Mesendoderm (in vitro differentiated cells): Measurements from ENCODE around the gene SLC13A3.

Experiments
- DNase-seq: peaks from one replicate; pipeline ENCODE4 v3.0.0; 2013
- H2AK5ac ChIP-seq: 2 replicates; pipeline ENCODE4 v1.6.1; 2013; ENCODE audit warnings: low read length, inconsistent platforms
- H2BK120ac ChIP-seq: 2 replicates; pipeline ENCODE4 v1.6.1; 2013; ENCODE audit warnings: low read depth, mild to moderate bottlenecking, low read length, moderate library complexity, mixed read lengths
- H2BK15ac ChIP-seq: replicated peaks from 2 replicates; pipeline ENCODE4 v1.6.1; 2013; ENCODE audit warnings: low read depth, mild to moderate bottlenecking, moderate library complexity
- H2BK5ac ChIP-seq: 2 replicates; pipeline ENCODE4 v1.6.1; 2013; ENCODE audit warnings: low read length, inconsistent platforms
- H3K18ac ChIP-seq: 2 replicates; pipeline ENCODE4 v1.6.1; 2013; ENCODE audit warnings: mild to moderate bottlenecking, low read length, mixed read lengths
- H3K23ac ChIP-seq: one replicate; pipeline ENCODE4 v1.6.1; 2013; ENCODE audit warnings: low read length
- H3K27ac ChIP-seq: 2 replicates; pipeline ENCODE4 v1.5.1; 2013; ENCODE audit warnings: low read depth, mild to moderate bottlenecking, inconsistent platforms, low read length, moderate library complexity
- H3K27me3 ChIP-seq: 2 replicates; pipeline ENCODE4 v1.6.1; 2013; ENCODE audit warnings: low read length, control low read depth, mild to moderate bottlenecking, inconsistent platforms; ENCODE audit not compliant: insufficient read depth, poor library complexity
- H3K36me3 ChIP-seq: 2 replicates; pipeline ENCODE4 v1.6.1; 2013; ENCODE audit warnings: low read length, inconsistent platforms; ENCODE audit not compliant: control insufficient read depth, insufficient read depth
- H3K4ac ChIP-seq: one replicate; pipeline ENCODE4 v1.6.1; 2013; ENCODE audit warnings: low read depth, mild to moderate bottlenecking, low read length, moderate library complexity
- H3K4me1 ChIP-seq: 2 replicates; pipeline ENCODE4 v1.6.1; 2013; ENCODE audit warnings: low read depth, low read length, inconsistent platforms; ENCODE audit not compliant: control insufficient read depth
- H3K4me2 ChIP-seq: 2 replicates; pipeline ENCODE4 v1.6.1; 2013; ENCODE audit warnings: low read length
- H3K4me3 ChIP-seq: 2 replicates; pipeline ENCODE4 v1.5.1; 2013; ENCODE audit warnings: mild to moderate bottlenecking, low read length
- H3K56ac ChIP-seq: one replicate; pipeline ENCODE4 v1.6.1; 2013; ENCODE audit warnings: low read length
- H3K79me1 ChIP-seq: 2 replicates; pipeline ENCODE4 v1.6.1; 2013; ENCODE audit warnings: low read length, inconsistent platforms
- H3K79me2 ChIP-seq: 2 replicates; pipeline ENCODE4 v1.6.1; 2013; ENCODE audit warnings: mild to moderate bottlenecking, low read length; ENCODE audit not compliant: control insufficient read depth, insufficient read depth
- H3K9ac ChIP-seq: 2 replicates; pipeline ENCODE4 v1.6.1; 2013; ENCODE audit warnings: low read length, inconsistent platforms
- H4K5ac ChIP-seq: one replicate; pipeline ENCODE4 v1.6.1; 2013; ENCODE audit warnings: low read length
- H4K8ac ChIP-seq: one replicate; pipeline ENCODE4 v1.6.1; 2013; ENCODE audit warnings: low read depth, mild to moderate bottlenecking, control low read depth, low read length, moderate library complexity
- whole genome bisulfite sequencing: extraction: QIAGEN DNeasy Blood & Tissue Kit; methylation state at CpG from one replicate; pipeline ENCODE4 v1.1.7; 2013; ENCODE audit warnings: low lambda C conversion rate, missing lambda C conversion rate; ENCODE audit not compliant: insufficient coverage; ENCODE audit errors: extremely low coverage; 5-methylcytosine and 5-hydroxymethylcytosine counted together

SLC13A3 gene

GRCh38 chr20:46595933-46596332 lies 55.3 kb downstream of the SLC13A3 start:
- H2BK5ac ChIP-seq = no peak overlapping the region
- no peak for DNase-seq
- no peak overlapping the region for H3K27ac ChIP-seq
- H3K79me2 ChIP-seq = no peaks in the 10 kb centered on the region
- H3K56ac ChIP-seq = no peak overlapping the region
- H2AK5ac ChIP-seq = no peak overlapping the region
- no peak overlapping the region for H2BK120ac ChIP-seq
- no peak overlapping the region for H4K8ac ChIP-seq
- no peak overlapping the region for H3K4me2 ChIP-seq
- no peak overlapping the region for H3K4me3 ChIP-seq
- H4K5ac ChIP-seq = no peak overlapping the region
- H3K23ac ChIP-seq = no peak overlapping the region
- no peak overlapping the region for H3K9ac ChIP-seq
- H3K4me1 ChIP-seq = no peaks in the 10 kb centered on the region
- H2BK15ac ChIP-seq = no peak overlapping the region
- no peaks in the 10 kb centered on the region for H3K79me1 ChIP-seq
- no peak overlapping the region for H3K18ac ChIP-seq
- H3K27me3 ChIP-seq = no peaks in the 10 kb centered on the region
- H3K4ac ChIP-seq = no peak overlapping the region
- H3K36me3 ChIP-seq = no peaks in the 10 kb centered on the region
- WGBS = no CpG with 5 or more reads among the region's 8 CpGs

GRCh38 chr20:46594725-46595124 lies 56.5 kb downstream of the SLC13A3 start:
- Histone ChIP-seq H3K27me3 (no peaks in the 10 kb centered on the region), H3K4me1 (no peaks in the 10 kb centered on the region), H2BK5ac (no peak overlapping the region), H3K36me3 (no peaks in the 10 kb centered on the region), H3K4me3 (no peak overlapping the region), H3K27ac (no peak overlapping the region), H3K23ac (no peak overlapping the region), H3K79me1 (no peaks in the 10 kb centered on the region), H4K8ac (no peak overlapping the region), H3K79me2 (no peaks in the 10 kb centered on the region), H3K4ac (no peak overlapping the region), H3K18ac (no peak overlapping the region), H3K4me2 (no peak overlapping the region), H3K9ac (no peak overlapping the region), H3K56ac (no peak overlapping the region), H2BK120ac (no peak overlapping the region), H2BK15ac (no peak overlapping the region), H2AK5ac (no peak overlapping the region), H4K5ac (no peak overlapping the region)
- WGBS = no CpG with 5 or more reads among the region's 2 CpGs
- DNase-seq = no peak

- Histone ChIP-seq H2AK5ac (no peak overlapping the region), H3K4me3 (no peak overlapping the region), H3K4me1 (no peaks in the 10 kb centered on the region), H3K27me3 (no peaks in the 10 kb centered on the region), H4K8ac (no peak overlapping the region), H4K5ac (no peak overlapping the region), H3K56ac (no peak overlapping the region), H3K18ac (no peak overlapping the region), H3K9ac (no peak overlapping the region), H2BK120ac (no peak overlapping the region), H2BK5ac (no peak overlapping the region), H3K27ac (no peak overlapping the region), H2BK15ac (no peak overlapping the region), H3K79me2 (no peaks in the 10 kb centered on the region), H3K79me1 (no peaks in the 10 kb centered on the region), H3K4me2 (no peak overlapping the region), H3K36me3 (no peaks in the 10 kb centered on the region), H3K4ac (no peak overlapping the region), H3K23ac (no peak overlapping the region)
- no CpG with 5 or more reads among the region's 4 CpGs for WGBS
- peak; percentile 37 for DNase-seq
Measured at GRCh38 chr20:46592580-46593362, 58.5 kb downstream of the SLC13A3 start.

- H3K18ac ChIP-seq = no peak overlapping the region
- no peak overlapping the region for H2BK15ac ChIP-seq
- no peak overlapping the region for H3K4me2 ChIP-seq
- H3K4ac ChIP-seq = no peak overlapping the region
- H4K5ac ChIP-seq = no peak overlapping the region
- H3K4me3 ChIP-seq = no peak overlapping the region
- H4K8ac ChIP-seq = no peak overlapping the region
- DNase-seq = no peak
- H3K56ac ChIP-seq = no peak overlapping the region
- H3K79me2 ChIP-seq = no peaks in the 10 kb centered on the region
- no peak overlapping the region for H3K9ac ChIP-seq
- no peak overlapping the region for H2BK5ac ChIP-seq
- H3K27ac ChIP-seq = no peak overlapping the region
- H2AK5ac ChIP-seq = no peak overlapping the region
- H2BK120ac ChIP-seq = no peak overlapping the region
- no peaks in the 10 kb centered on the region for H3K36me3 ChIP-seq
- WGBS = no CpG with 5 or more reads among the region's 1 CpG
- H3K27me3 ChIP-seq = no peaks in the 10 kb centered on the region
- no peaks in the 10 kb centered on the region for H3K79me1 ChIP-seq
- H3K23ac ChIP-seq = no peak overlapping the region
- no peaks in the 10 kb centered on the region for H3K4me1 ChIP-seq
Measured at GRCh38 chr20:46590443-46590842, 60.8 kb downstream of the SLC13A3 start.

GRCh38 chr20:46588532-46589511 lies 62.4 kb downstream of the SLC13A3 start:
- Histone ChIP-seq H4K5ac (no peak overlapping the region), H3K27ac (no peak overlapping the region), H3K23ac (no peak overlapping the region), H3K4me2 (no peak overlapping the region), H3K79me1 (no peaks in the 10 kb centered on the region), H2BK5ac (no peak overlapping the region), H2BK120ac (no peak overlapping the region), H3K36me3 (no peaks in the 10 kb centered on the region), H3K18ac (no peak overlapping the region), H2BK15ac (no peak overlapping the region), H3K79me2 (no peaks in the 10 kb centered on the region), H3K4me1 (peaks cover 7% of the 10 kb centered on the region), H3K9ac (no peak overlapping the region), H3K4me3 (no peak overlapping the region), H3K56ac (no peak overlapping the region), H2AK5ac (no peak overlapping the region), H4K8ac (no peak overlapping the region), H3K4ac (no peak overlapping the region), H3K27me3 (no peaks in the 10 kb centered on the region)
- no peak for DNase-seq
- WGBS = no CpG with 5 or more reads among the region's 14 CpGs
